Naive thymus-derived CD4-positive, alpha-beta T cell (primary cell): ENCODE measurements around the gene CBS. TPM values are rescaled to one million over a fixed set of nuclear protein-coding genes. Genes with fewer than 3 reads are reported as not detected.
A peak's percentile ranks its signal among the peaks of the same experiment; 100 is the strongest.
"Not testable (repeated sequence)": the region's sequence is repeated elsewhere in the genome, so short reads cannot be mapped to it uniquely, and the experiment has no call there.

ENCODE experiments used
- ATAC-seq: fragments of 150-1000 bp; cut with Tn5 transposase; 2 replicates; pipeline ENCODE4 v1.10.0; 2021; ENCODE audit warnings: mild to moderate bottlenecking, moderate library complexity
- CTCF ChIA-PET: fragments of 350-600 bp; sonication (Branson Sonifier 250); formaldehyde crosslinking; loops from one replicate; lab custom pipeline; 2021; ENCODE audit warnings: antibody characterized with exemption; lab: Charles Lee
- POLR2A ChIA-PET: fragments of 350-600 bp; sonication (Branson Sonifier 250); formaldehyde crosslinking; loops from one replicate; lab custom pipeline; 2021; ENCODE audit warnings: antibody characterized with exemption, inconsistent platforms; lab: Charles Lee
- DNase-seq, 9 donors: peaks; one replicate each; pipeline versions ENCODE4 v3.0.0 to v3.0.0-alpha.2; 2020 to 2022; ENCODE audit warnings: mixed read lengths in 1 of 9
- H3K27ac ChIP-seq: one replicate; pipeline ENCODE4 v1.7.0; 2013; ENCODE audit warnings: mild to moderate bottlenecking, low read depth, low read length, moderate library complexity
- H3K27me3 ChIP-seq, 2 donors: one replicate each; pipeline ENCODE4 v1.7.0; 2013; ENCODE audit warnings: low read length in 2 of 2, mild to moderate bottlenecking in 2 of 2, moderate library complexity in 2 of 2; ENCODE audit not compliant: control insufficient read depth in 2 of 2, insufficient read depth in 2 of 2
- H3K36me3 ChIP-seq, 3 experiments: 1 replicate in 2 of 3; 2 replicates in 1 of 3; pipeline ENCODE4 v1.7.0; 2013; ENCODE audit warnings: low read length in 3 of 3, mild to moderate bottlenecking in 3 of 3, moderate library complexity in 1 of 3; ENCODE audit not compliant: insufficient read depth in 3 of 3, control insufficient read depth in 2 of 3
- H3K4me1 ChIP-seq, 2 donors: one replicate each; pipeline ENCODE4 v1.7.0; 2013; ENCODE audit warnings: low read length in 2 of 2, mild to moderate bottlenecking in 2 of 2, moderate library complexity in 1 of 2; ENCODE audit not compliant: control insufficient read depth in 2 of 2, insufficient read depth in 2 of 2
- H3K4me3 ChIP-seq: 2 replicates; pipeline ENCODE4 v1.7.0; 2013; ENCODE audit warnings: mild to moderate bottlenecking, low read length
- H3K9me3 ChIP-seq, 3 experiments: 1 replicate in 2 of 3; 2 replicates in 1 of 3; pipeline ENCODE4 v1.7.0; 2013; ENCODE audit warnings: low read length in 3 of 3; ENCODE audit not compliant: control insufficient read depth in 2 of 3
- H3K27ac Mint-ChIP-seq, 9 donors: one replicate each; pipeline ENCODE4 v1.8.0; 2020 to 2022; ENCODE audit warnings: mixed read lengths in 9 of 9, mild to moderate bottlenecking in 8 of 9, moderate library complexity in 5 of 9, inconsistent platforms in 2 of 9
- H3K27me3 Mint-ChIP-seq, 5 donors: one replicate each; pipeline ENCODE4 v1.8.0; 2021 to 2022; ENCODE audit warnings: mixed read lengths in 5 of 5, mild to moderate bottlenecking in 1 of 5
- H3K36me3 Mint-ChIP-seq, 5 donors: one replicate each; pipeline ENCODE4 v1.8.0; 2020 to 2022; ENCODE audit warnings: mixed read lengths in 5 of 5, mild to moderate bottlenecking in 3 of 5, inconsistent platforms in 1 of 5
- H3K4me1 Mint-ChIP-seq, 7 donors: one replicate each; pipeline ENCODE4 v1.8.0; 2020 to 2022; ENCODE audit warnings: mixed read lengths in 7 of 7, mild to moderate bottlenecking in 3 of 7, inconsistent platforms in 1 of 7
- H3K4me3 Mint-ChIP-seq, 10 donors: one replicate each; pipeline ENCODE4 v1.8.0; 2020 to 2022; ENCODE audit warnings: mild to moderate bottlenecking in 10 of 10, mixed read lengths in 10 of 10, moderate library complexity in 6 of 10, inconsistent platforms in 2 of 10
- H3K9me3 Mint-ChIP-seq, 11 donors: one replicate each; pipeline ENCODE4 v1.8.0; 2020 to 2022; ENCODE audit warnings: mixed read lengths in 11 of 11, mild to moderate bottlenecking in 4 of 11, inconsistent platforms in 1 of 11, moderate library complexity in 1 of 11
- intact Hi-C, 2 donors: fragments of 100-400 bp; cut with micrococcal nuclease; formaldehyde crosslinking; loops; one replicate each; pipeline ENCODE4 v1.15.1; 2023
- polyA plus RNA-seq, 2 donors: library from polyadenylated mRNA; unstranded; fragments of 300-500 nt; fragmentation: Illumina TruSeq; gene quantifications; one replicate each; pipeline ENCODE4 v1.2.3, GENCODE V29; 2021
- total RNA-seq, 6 experiments: library from RNA in 5 of 6; stranded (reverse) in 5 of 6; gene quantifications; 1 replicate in 5 of 6; 2 replicates in 1 of 6; pipeline ENCODE4 v1.2.3 and lab custom pipeline; 2021 to 2026

Gene CBS
- total and polyA plus RNA-seq, 7 experiments from 2014 or later, result 0.40 to 21.2 (median 0.88) TPM; not detected in 4

DNA sequence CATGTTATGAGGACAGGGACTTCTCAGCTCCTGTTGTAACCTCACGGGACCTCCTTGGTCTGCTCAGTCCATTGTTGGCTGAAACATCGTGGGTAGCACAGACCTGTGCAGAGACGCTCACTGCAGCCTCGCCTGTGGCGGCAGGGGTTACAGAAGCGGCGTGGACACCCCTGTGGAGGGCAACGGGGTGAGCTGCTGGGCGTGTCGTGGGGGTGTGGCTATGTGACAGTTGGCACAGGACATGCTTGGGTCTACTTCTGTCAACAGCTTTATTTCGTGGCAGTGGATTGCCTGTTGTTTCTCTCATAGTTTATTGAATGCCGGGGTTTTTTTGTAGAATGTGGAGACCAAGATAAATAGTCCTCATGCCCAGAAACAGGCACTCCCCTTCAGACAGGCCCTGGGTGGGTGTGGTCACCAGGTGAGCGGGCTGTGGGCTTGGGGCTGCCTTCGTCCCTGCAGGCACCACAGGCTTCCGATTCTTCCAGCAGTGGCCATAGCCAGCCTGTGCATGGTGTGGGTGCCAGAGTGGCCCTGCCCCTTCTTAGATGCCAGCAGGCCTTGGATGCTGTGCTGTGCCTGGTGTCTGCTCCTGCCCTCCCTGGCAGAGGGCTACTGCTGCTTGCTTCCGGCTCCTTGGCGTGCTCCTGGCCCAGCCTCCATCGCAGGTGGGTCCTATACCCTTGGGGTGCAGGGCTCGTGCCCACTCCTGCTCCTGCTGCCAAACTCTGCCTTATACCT lies 37.5 kb downstream of the CBS start:
- H3K36me3 Mint-ChIP-seq, ATAC-seq, intact Hi-C loops, H3K4me3 ChIP-seq, DNase-seq, H3K27ac Mint-ChIP-seq, H3K4me1 Mint-ChIP-seq, H3K27me3 Mint-ChIP-seq, H3K27ac ChIP-seq, H3K9me3 Mint-ChIP-seq, H3K27me3 ChIP-seq, H3K4me1 ChIP-seq, CTCF ChIA-PET, H3K4me3 Mint-ChIP-seq, POLR2A ChIA-PET, H3K36me3 ChIP-seq, H3K9me3 ChIP-seq: not testable (repeated sequence)

DNA sequence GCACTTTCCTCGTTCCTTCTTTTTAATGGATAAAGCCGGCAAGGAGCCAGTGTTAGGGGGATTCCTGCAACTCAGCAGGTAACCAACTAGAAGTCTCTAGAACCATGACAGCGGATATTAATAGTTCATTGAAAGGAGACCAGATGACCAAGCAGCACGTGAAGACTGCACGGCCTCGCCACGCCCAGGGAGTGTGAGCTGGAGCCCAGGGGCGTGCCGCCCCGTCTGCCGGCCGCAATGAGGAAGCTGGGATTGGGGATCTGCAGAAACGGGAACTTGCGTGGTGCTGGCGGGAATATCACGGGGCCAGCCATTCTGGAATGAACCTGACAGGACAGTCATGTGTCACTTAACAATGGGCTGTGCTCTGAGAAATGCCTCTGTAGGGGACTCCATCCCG lies 38.7 kb downstream of the CBS start:
- H3K4me3 Mint-ChIP-seq, H3K36me3 ChIP-seq, H3K4me3 ChIP-seq, DNase-seq, H3K27me3 Mint-ChIP-seq, H3K27me3 ChIP-seq, H3K27ac Mint-ChIP-seq, H3K9me3 ChIP-seq, POLR2A ChIA-PET, H3K4me1 ChIP-seq, CTCF ChIA-PET, H3K4me1 Mint-ChIP-seq, H3K27ac ChIP-seq, H3K9me3 Mint-ChIP-seq, intact Hi-C loops: not testable (repeated sequence)
- peaks cover 0 to 13% (median 0%) of the 10 kb centered on the region in 5 donors for H3K36me3 Mint-ChIP-seq
- peak; percentile 86 for ATAC-seq

DNA sequence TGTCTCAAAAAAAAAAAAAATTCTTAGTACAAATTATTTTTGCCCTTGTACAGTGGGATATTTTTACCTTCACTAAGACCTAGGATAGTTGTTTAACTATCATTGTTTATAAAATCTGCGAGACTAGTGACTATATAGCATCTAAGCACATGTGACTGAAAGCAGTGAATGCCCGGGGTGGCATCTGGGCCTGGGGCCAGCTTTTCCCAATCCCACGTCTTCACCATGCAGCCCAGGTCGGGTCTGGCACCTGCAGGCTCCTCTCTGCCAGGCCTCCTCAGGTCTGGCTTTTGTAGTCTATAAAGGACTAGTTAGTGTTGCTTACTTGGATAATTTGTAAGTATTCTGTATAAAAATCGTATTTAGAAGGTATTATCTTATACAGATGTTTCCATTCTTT lies 40.8 kb downstream of the CBS start:
- Mint-ChIP-seq H3K9me3 (no peaks in the 10 kb centered on the region), H3K27ac (no peak overlapping the region), H3K36me3 (peaks cover 3 to 28% (median 4%) of the 10 kb centered on the region in 5 donors), H3K4me3 (no peak overlapping the region), H3K27me3 (no peaks in the 10 kb centered on the region), H3K4me1 (no peaks in the 10 kb centered on the region)
- Histone ChIP-seq H3K36me3 (peaks cover 3 to 19% (median 7%) of the 10 kb centered on the region in 3 experiments), H3K4me3 (no peak overlapping the region), H3K27ac (no peak overlapping the region), H3K9me3 (no peaks in the 10 kb centered on the region), H3K27me3 (no peaks in the 10 kb centered on the region), H3K4me1 (no peaks in the 10 kb centered on the region)
- ATAC-seq (no peak), DNase-seq (no peak)
- ChIA-PET POLR2A (no interaction called here), CTCF (no interaction called here)
- intact Hi-C loops, result no loop called here

DNA sequence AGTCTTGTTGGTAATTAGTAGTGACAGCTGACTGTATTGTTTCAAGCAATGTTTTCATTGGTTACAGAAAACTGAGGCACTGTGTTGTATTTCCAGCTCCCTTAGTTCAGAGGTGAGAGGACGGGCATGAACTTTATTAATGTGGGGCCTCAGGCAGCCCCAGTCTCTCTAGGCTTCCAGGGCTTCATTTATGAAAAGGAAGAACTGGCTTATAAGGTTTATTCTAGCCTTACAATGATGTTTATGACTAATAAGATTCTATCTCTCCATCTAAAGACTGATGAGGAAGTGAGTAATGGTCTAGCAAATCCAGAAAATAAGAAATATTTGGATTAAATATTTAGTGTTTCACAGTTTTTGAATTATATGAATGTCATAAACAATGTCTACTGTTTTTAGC lies 41.5 kb downstream of the CBS start:
- Histone ChIP-seq H3K9me3 (no peaks in the 10 kb centered on the region), H3K4me1 (no peaks in the 10 kb centered on the region), H3K27me3 (no peaks in the 10 kb centered on the region), H3K27ac (peak overlapping the region; percentile 3), H3K36me3 (peaks cover 3 to 25% (median 10%) of the 10 kb centered on the region in 3 experiments), H3K4me3 (no peak overlapping the region)
- Mint-ChIP-seq H3K36me3 (peaks cover 5 to 35% (median 7%) of the 10 kb centered on the region in 5 donors), H3K4me3 (no peak overlapping the region), H3K27ac (peak overlapping the region in 2 of 9 donors; percentile 8 to 68), H3K27me3 (no peaks in the 10 kb centered on the region), H3K9me3 (no peaks in the 10 kb centered on the region), H3K4me1 (no peaks in the 10 kb centered on the region)
- DNase-seq (no peak), ATAC-seq (no peak)
- ChIA-PET CTCF (no interaction called here), POLR2A (no interaction called here)
- intact Hi-C loops, result no loop called here

DNA sequence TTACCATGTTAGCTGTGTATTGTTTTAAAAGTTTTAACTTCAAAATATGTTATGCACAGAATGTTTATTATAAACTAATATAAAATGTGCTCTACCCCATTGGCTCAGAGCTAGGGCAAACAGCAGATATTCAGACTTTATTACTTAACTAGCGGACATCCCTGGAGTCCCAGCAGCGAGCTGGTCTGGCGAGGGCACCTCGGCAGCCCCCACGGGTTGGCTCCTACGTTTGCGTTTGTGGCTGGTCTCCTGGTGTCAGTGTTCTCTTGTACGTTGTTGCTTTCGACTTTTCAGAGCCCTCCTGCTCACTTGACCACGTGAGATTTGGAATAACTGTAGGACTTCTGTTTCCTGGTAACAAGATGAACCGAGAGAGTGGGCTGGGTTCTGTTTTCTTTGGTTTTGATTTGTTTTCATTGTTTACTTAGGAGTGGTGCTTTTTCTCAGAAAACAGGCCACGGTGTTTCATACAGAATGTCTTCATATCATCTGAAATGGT lies 44.5 kb downstream of the CBS start:
- H3K4me3 Mint-ChIP-seq, result no peak overlapping the region
- Histone ChIP-seq H3K36me3 (peaks cover 3 to 46% (median 10%) of the 10 kb centered on the region in 3 experiments), H3K27ac (no peak overlapping the region), H3K9me3 (no peaks in the 10 kb centered on the region), H3K4me3 (no peak overlapping the region), H3K4me1 (no peaks in the 10 kb centered on the region), H3K27me3 (no peaks in the 10 kb centered on the region)
- ChIA-PET CTCF (no interaction called here), POLR2A (no interaction called here)
- H3K27me3 Mint-ChIP-seq, result no peaks in the 10 kb centered on the region
- peaks cover 7 to 51% (median 12%) of the 10 kb centered on the region in 5 donors for H3K36me3 Mint-ChIP-seq
- no peaks in the 10 kb centered on the region for H3K4me1 Mint-ChIP-seq
- ATAC-seq (no peak), DNase-seq (no peak)
- H3K9me3 Mint-ChIP-seq, result no peaks in the 10 kb centered on the region
- no peak overlapping the region for H3K27ac Mint-ChIP-seq
- intact Hi-C loops, result no loop called here

DNA sequence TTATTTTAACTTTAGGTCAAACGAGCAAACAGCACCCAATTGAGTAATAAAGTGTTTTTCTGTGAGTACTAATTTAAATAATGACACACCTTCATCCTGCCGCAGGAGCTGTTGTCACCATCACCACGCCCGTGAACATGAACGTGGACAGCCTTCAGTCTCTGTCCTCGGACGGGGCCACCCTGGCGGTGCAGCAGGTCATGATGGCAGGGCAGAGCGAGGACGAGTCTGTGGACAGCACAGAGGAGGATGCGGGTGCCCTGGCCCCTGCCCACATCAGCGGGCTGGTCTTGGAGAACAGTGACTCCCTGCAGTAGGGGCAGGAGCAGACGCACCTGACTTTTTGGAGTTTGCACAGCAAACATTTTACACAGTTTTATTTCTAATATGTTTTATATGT lies 45.9 kb downstream of the CBS start:
- no peaks in the 10 kb centered on the region for H3K9me3 ChIP-seq
- no peak for ATAC-seq
- POLR2A ChIA-PET, result no interaction called here
- intact Hi-C loops, result no loop called here
- H3K4me3 ChIP-seq, result no peak overlapping the region
- no peak for DNase-seq
- Mint-ChIP-seq H3K4me3 (no peak overlapping the region), H3K27ac (peak overlapping the region in 1 of 9 donors; percentile 25), H3K36me3 (peaks cover 5 to 56% (median 15%) of the 10 kb centered on the region in 5 donors), H3K4me1 (no peaks in the 10 kb centered on the region), H3K27me3 (no peaks in the 10 kb centered on the region), H3K9me3 (no peaks in the 10 kb centered on the region)
- CTCF ChIA-PET, result no interaction called here
- no peaks in the 10 kb centered on the region for H3K4me1 ChIP-seq
- H3K27me3 ChIP-seq, result no peaks in the 10 kb centered on the region
- peaks cover 8 to 58% (median 10%) of the 10 kb centered on the region in 3 experiments for H3K36me3 ChIP-seq
- no peak overlapping the region for H3K27ac ChIP-seq
